GF-D8 (cell line): ENCODE results near the gene PTPRH.

Source experiments
- DNase-seq: peaks from one replicate; lab custom pipeline; 2025; lab: John Stamatoyannopoulos, UW

PTPRH gene

GRCh38 chr19:55208880-55209692 is at the start of gene PTPRH:
Gene PTPRH (minus strand): TSS chr19:55209501. CDS start chr19:55209433, 68 bp downstream.
- no peak for DNase-seq

GRCh38 chr19:55258476-55258827 is 49.2 kb upstream of the PTPRH start:
- no peak for DNase-seq

GRCh38 chr19:55257461-55258420 is 48.4 kb upstream of the PTPRH start:
- peak; percentile 27 for DNase-seq

GRCh38 chr19:55256562-55257460 is 47.5 kb upstream of the PTPRH start:
- no peak for DNase-seq

- peak; percentile 61 for DNase-seq
These were observed 46.5 kb upstream of the PTPRH start for GRCh38 chr19:55255618-55256423.

- no peak for DNase-seq
These were observed 45.3 kb upstream of the PTPRH start for GRCh38 chr19:55254625-55254977.

- DNase-seq: peak; percentile 91
These were observed 44.7 kb upstream of the PTPRH start for GRCh38 chr19:55253842-55254624.

GRCh38 chr19:55252760-55253663 is 43.7 kb upstream of the PTPRH start:
- no peak for DNase-seq

GRCh38 chr19:55251341-55252081 is 42.2 kb upstream of the PTPRH start:
- no peak for DNase-seq

- DNase-seq: no peak
These were observed 41.1 kb upstream of the PTPRH start for GRCh38 chr19:55250262-55251036.

GRCh38 chr19:55249841-55250240 is 40.5 kb upstream of the PTPRH start:
- no peak for DNase-seq

GRCh38 chr19:55248704-55249103 is 39.4 kb upstream of the PTPRH start:
- DNase-seq: no peak

- DNase-seq: no peak
These were observed 38.9 kb upstream of the PTPRH start for GRCh38 chr19:55248166-55248675.

- peak; percentile 59 for DNase-seq
These were observed 38.4 kb upstream of the PTPRH start for GRCh38 chr19:55247621-55248099.

- no peak for DNase-seq
These were observed 37.5 kb upstream of the PTPRH start for GRCh38 chr19:55246462-55247451.
